Measurements from ENCODE around the gene DUSP15. TPM values are rescaled to one million over a fixed set of nuclear protein-coding genes. Genes with fewer than 3 reads are reported as not detected.

DUSP15 gene
- total RNA-seq, 1 donor from 2014 or later = 2.4 TPM

GRCh38 chr20:31915491-31916280, 45.4 kb upstream of the DUSP15 start:
- no peaks in the 10 kb centered on the region for H3K9me3 ChIP-seq
- H3K27ac ChIP-seq = no peak overlapping the region
- TF ChIP-seq, protein P1, sequence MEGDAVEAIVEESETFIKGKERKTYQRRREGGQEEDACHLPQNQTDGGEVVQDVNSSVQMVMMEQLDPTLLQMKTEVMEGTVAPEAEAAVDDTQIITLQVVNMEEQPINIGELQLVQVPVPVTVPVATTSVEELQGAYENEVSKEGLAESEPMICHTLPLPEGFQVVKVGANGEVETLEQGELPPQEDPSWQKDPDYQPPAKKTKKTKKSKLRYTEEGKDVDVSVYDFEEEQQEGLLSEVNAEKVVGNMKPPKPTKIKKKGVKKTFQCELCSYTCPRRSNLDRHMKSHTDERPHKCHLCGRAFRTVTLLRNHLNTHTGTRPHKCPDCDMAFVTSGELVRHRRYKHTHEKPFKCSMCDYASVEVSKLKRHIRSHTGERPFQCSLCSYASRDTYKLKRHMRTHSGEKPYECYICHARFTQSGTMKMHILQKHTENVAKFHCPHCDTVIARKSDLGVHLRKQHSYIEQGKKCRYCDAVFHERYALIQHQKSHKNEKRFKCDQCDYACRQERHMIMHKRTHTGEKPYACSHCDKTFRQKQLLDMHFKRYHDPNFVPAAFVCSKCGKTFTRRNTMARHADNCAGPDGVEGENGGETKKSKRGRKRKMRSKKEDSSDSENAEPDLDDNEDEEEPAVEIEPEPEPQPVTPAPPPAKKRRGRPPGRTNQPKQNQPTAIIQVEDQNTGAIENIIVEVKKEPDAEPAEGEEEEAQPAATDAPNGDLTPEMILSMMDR (IDR thresholded peaks at IDR 0.05) = no peak
- intact Hi-C loops (cut with DNase I) = no loop called here
- no peak for ATAC-seq
- H3K27me3 ChIP-seq = no peaks in the 10 kb centered on the region
- no peak overlapping the region for H3K4me3 ChIP-seq
- no peaks in the 10 kb centered on the region for H3K4me1 ChIP-seq
- H3K36me3 ChIP-seq = no peaks in the 10 kb centered on the region
- DNase-seq = peak; percentile 9

DNA sequence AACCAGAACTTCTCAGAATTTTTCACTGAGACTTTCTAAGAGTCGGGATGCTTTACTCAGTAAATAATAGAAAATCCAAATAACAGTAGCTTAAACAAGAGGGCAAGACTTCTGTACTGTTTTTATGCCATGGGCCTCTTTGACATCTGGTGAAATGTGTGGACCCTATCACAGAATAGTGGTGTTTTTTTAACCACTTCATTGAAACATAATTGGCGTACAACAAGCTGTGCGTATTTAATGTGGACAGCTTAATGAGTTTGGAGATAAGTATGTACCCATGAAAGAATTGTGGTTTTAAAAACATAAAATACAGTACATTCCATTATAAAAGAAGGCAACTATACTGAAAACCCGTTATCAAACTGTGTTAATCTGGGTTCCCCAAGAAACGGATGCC, 43.8 kb upstream of the DUSP15 start:
- ATAC-seq (no peak), DNase-seq (no peak)
- Histone ChIP-seq H3K4me1 (no peaks in the 10 kb centered on the region), H3K27ac (no peak overlapping the region), H3K9me3 (no peaks in the 10 kb centered on the region), H3K4me3 (no peak overlapping the region), H3K36me3 (no peaks in the 10 kb centered on the region), H3K27me3 (no peaks in the 10 kb centered on the region)
- TF ChIP-seq, protein P1 (IDR thresholded peaks at IDR 0.05) = no peak
- intact Hi-C loops (cut with DNase I) = no loop called here

DNA sequence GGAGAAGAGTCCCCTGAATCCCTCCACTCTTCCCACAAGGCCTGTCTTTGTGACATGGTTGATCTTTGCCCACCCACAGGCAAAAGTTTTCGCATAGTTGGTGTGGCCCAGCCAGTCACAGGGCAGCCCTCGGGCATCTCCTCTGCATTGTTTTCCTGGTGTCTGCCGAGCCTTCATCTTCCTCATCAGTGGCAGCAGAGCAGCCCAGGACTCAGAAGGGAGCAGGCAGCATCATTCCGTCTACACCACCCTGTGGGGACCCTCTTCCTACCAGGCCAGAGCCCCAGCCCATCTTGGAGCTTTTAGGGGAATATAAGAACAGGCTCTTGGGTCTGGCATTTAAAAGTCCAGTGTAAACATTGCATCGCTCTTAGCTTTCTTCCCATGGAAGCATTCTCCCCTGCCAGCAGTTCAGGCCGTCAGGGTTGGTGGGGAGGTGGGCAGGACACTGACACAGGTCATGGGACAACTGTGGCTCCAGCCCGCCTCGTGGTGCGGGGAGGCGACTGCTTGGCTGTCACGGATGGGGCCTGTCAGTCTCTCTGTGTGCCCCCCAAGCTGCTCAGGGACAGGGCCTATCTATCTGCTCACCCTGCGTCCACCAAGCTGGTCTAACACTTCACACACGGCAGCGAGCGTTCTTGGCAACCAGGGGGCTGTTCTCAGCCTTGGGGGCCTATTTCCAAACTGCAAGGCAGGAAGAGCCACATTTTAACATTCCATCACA, 43.3 kb upstream of the DUSP15 start:
- DNase-seq (peak; percentile 47), ATAC-seq (no peak)
- intact Hi-C loops (cut with DNase I) = no loop called here
- H3K36me3 ChIP-seq = no peaks in the 10 kb centered on the region
- no peaks in the 10 kb centered on the region for H3K4me1 ChIP-seq
- TF ChIP-seq, protein P1 (IDR thresholded peaks at IDR 0.05) = no peak
- H3K9me3 ChIP-seq = no peaks in the 10 kb centered on the region
- H3K27me3 ChIP-seq = no peaks in the 10 kb centered on the region
- H3K4me3 ChIP-seq = no peak overlapping the region
- no peak overlapping the region for H3K27ac ChIP-seq

- no peaks in the 10 kb centered on the region for H3K9me3 ChIP-seq
- ATAC-seq = no peak
- no peaks in the 10 kb centered on the region for H3K36me3 ChIP-seq
- TF ChIP-seq, protein P1 (IDR thresholded peaks at IDR 0.05) = no peak
- no peak overlapping the region for H3K4me3 ChIP-seq
- no peaks in the 10 kb centered on the region for H3K4me1 ChIP-seq
- peak; percentile 3 for DNase-seq
- intact Hi-C loops (cut with DNase I) = no loop called here
- H3K27me3 ChIP-seq = no peaks in the 10 kb centered on the region
- H3K27ac ChIP-seq = no peak overlapping the region
These were observed 39.9 kb upstream of the DUSP15 start for GRCh38 chr20:31910071-31910803.

DNA sequence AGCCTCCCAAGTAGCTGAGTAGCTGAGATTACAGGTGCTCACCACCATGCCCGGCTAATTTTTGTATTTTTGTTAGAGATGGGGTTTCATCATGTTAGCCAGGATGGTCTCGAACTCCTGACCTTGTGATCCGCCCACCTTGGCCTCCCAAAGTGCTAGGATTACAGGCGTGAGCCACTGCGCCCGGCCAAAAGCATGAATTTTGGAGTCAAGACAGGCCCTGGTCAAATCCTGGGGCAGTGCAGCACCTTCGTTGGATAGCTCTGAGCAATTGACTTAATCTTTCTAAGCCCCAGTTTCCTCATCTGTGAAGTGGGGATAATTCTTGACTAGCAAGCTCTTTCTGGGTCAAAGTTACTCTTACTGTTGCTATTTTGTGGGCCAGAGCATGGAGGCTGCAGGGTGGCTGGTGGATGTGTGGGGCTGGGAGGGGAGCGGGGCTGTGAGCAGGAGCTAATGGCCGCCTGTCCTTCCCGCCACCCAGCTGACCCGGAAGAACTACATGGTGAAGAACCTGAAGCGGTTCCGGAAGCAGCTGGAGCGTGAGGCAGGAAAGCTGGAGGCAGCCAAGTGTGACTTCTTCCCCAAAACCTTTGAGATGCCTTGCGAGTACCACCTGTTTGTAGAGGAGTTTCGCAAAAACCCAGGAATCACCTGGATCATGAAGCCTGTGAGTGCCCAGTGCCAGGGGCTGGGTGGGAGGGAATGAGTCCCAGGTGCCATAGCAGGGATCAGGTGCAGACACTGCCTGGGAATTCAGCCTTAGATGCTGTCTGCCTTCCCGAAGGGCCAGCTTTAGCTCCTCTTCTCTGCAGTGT, 39.1 kb upstream of the DUSP15 start:
- no peaks in the 10 kb centered on the region for H3K4me1 ChIP-seq
- no peaks in the 10 kb centered on the region for H3K36me3 ChIP-seq
- peak; percentile 26 for DNase-seq
- H3K9me3 ChIP-seq = no peaks in the 10 kb centered on the region
- H3K27ac ChIP-seq = no peak overlapping the region
- TF ChIP-seq, protein P1 (IDR thresholded peaks at IDR 0.05) = no peak
- H3K27me3 ChIP-seq = no peaks in the 10 kb centered on the region
- intact Hi-C loops (cut with DNase I) = no loop called here
- no peak for ATAC-seq
- no peak overlapping the region for H3K4me3 ChIP-seq
